A549 (cell line): ENCODE measurements around the gene APOL5. TPM values are rescaled to one million over a fixed set of nuclear protein-coding genes. Genes with fewer than 3 reads are reported as not detected.

Experiments used
- ATAC-seq, 2 experiments: fragments of 200-7000 bp in 1 of 2; fragments of >200 bp in 1 of 2; cut with Nextera tagmentation in 1 of 2; cut with Tn5 transposase in 1 of 2; 3 replicates each; pipeline versions ENCODE4 v1.8.0 to v1.9.1; 2018 to 2020; ENCODE audit warnings: mild to moderate bottlenecking in 1 of 2, moderate library complexity in 1 of 2
- CTCF ChIA-PET: fragments of 300-600 bp; sonication (Branson Sonifier 250); formaldehyde crosslinking; extraction: SDS; loops from one replicate; lab custom pipeline; 2021; ENCODE audit warnings: antibody characterized with exemption, inconsistent platforms; lab: Yijun Ruan, JAX
- POLR2A ChIA-PET: fragments of 350-600 bp; formaldehyde crosslinking; extraction: SDS; loops from one replicate; lab custom pipeline; 2021; ENCODE audit warnings: antibody characterized with exemption, inconsistent platforms; lab: Yijun Ruan, JAX
- DNase-seq, 2 experiments: peaks; one replicate each; pipeline versions ENCODE4 v3.0.0 to v3.0.0-alpha.2; 2011 to 2016; ENCODE audit warnings: low read depth in 1 of 2, low spot score in 1 of 2
- FAIRE-seq: peaks from 2 replicates; lab custom pipeline; 2011; peaks lifted over from hg19 to GRCh38; lab: Jason Lieb, UNC
- H3K27ac ChIP-seq, 2 experiments: fragments of >200 bp; sonication (Bioruptor Twin); formaldehyde crosslinking; 3 replicates each; pipeline ENCODE4 v1.5.1; 2016 to 2017
- H3K4me1 ChIP-seq: fragments of >200 bp; sonication (Bioruptor Twin); formaldehyde crosslinking; 3 replicates; pipeline ENCODE4 v1.6.1; 2016
- H3K4me2 ChIP-seq: fragments of >200 bp; sonication (Bioruptor Twin); formaldehyde crosslinking; 3 replicates; pipeline ENCODE4 v1.6.1; 2016
- H3K4me3 ChIP-seq: fragments of >200 bp; sonication (Bioruptor Twin); formaldehyde crosslinking; 3 replicates; pipeline ENCODE4 v1.5.1; 2016
- H3K9me3 ChIP-seq: fragments of >200 bp; sonication (Bioruptor Twin); formaldehyde crosslinking; 3 replicates; pipeline ENCODE4 v1.6.1; 2016
- BHLHE40 ChIP-seq: IDR thresholded peaks from 2 replicates; pipeline ENCODE4 v1.6.1; 2012; ENCODE audit warnings: low read depth, low read length, inconsistent platforms
- CBX2 ChIP-seq: fragments of 200-600 bp; sonication (generic); IDR thresholded peaks from 2 replicates; pipeline ENCODE4 v1.6.1; 2016; ENCODE audit warnings: low read depth, mild to moderate bottlenecking, borderline replicate concordance
- CBX8 ChIP-seq: fragments of 200-600 bp; sonication (generic); IDR thresholded peaks from 2 replicates; pipeline ENCODE4 v1.6.1; 2016
- CHD2 ChIP-seq: fragments of 150-350 bp; IDR thresholded peaks from 2 replicates; pipeline ENCODE4 v1.6.1; 2014; ENCODE audit warnings: low read length; ENCODE audit not compliant: partially characterized antibody
- CTCF ChIP-seq: fragments of >200 bp; sonication (Bioruptor Twin); formaldehyde crosslinking; IDR thresholded peaks from 3 replicates; pipeline ENCODE4 v1.5.1; 2016
- ELK1 ChIP-seq: fragments of 150-350 bp; IDR thresholded peaks from 2 replicates; pipeline ENCODE4 v1.6.1; 2014; ENCODE audit warnings: low read depth, mild to moderate bottlenecking, low read length
- ESRRA ChIP-seq: fragments of 150-350 bp; IDR thresholded peaks from 2 replicates; pipeline ENCODE4 v1.6.1; 2014; ENCODE audit warnings: mild to moderate bottlenecking, low read length, borderline replicate concordance
- FOSB ChIP-seq: fragments of 250-450 bp; sonication (Bioruptor Pico); IDR thresholded peaks from 2 replicates; pipeline ENCODE4 v1.5.0; 2020; ENCODE audit warnings: mild to moderate bottlenecking, moderate library complexity
- FOXS1 ChIP-seq: fragments of 250-450 bp; sonication (Bioruptor Pico); IDR thresholded peaks from 2 replicates; pipeline ENCODE4 v1.5.0; 2020; ENCODE audit warnings: mild to moderate bottlenecking, moderate library complexity
- GATA3 ChIP-seq: IDR thresholded peaks from 2 replicates; pipeline ENCODE4 v1.6.1; 2012; ENCODE audit warnings: borderline replicate concordance
- HES2 ChIP-seq: fragments of >200 bp; sonication (Bioruptor Twin); formaldehyde crosslinking; IDR thresholded peaks from 2 replicates; pipeline ENCODE4 v1.6.1; 2016
- HEYL ChIP-seq: fragments of 250-450 bp; sonication (Bioruptor Pico); IDR thresholded peaks from 2 replicates; pipeline ENCODE4 v1.8.0; 2021; ENCODE audit warnings: mild to moderate bottlenecking, moderate library complexity
- HMGXB4 ChIP-seq: fragments of 250-450 bp; sonication (Bioruptor Pico); IDR thresholded peaks from 2 replicates; pipeline ENCODE4 v1.5.0; 2021; ENCODE audit warnings: mild to moderate bottlenecking, moderate library complexity, borderline replicate concordance
- JUNB ChIP-seq: fragments of >200 bp; sonication (Bioruptor Twin); formaldehyde crosslinking; IDR thresholded peaks from 2 replicates; pipeline ENCODE4 v1.6.1; 2016
- MAFK ChIP-seq: fragments of 450-650 bp; IDR thresholded peaks from 2 replicates; pipeline ENCODE4 v1.6.1; 2014; ENCODE audit not compliant: partially characterized antibody
- MYC ChIP-seq: IDR thresholded peaks from 2 replicates; pipeline ENCODE4 v1.6.1; 2012; ENCODE audit warnings: mild to moderate bottlenecking, inconsistent platforms, low read length, improper control_type of control experiment, borderline replicate concordance
- NR3C1 ChIP-seq: fragments of >200 bp; sonication (Bioruptor Twin); formaldehyde crosslinking; IDR thresholded peaks from 3 replicates; pipeline ENCODE4 v1.6.1; 2017
- PHF8 ChIP-seq: fragments of 200-600 bp; sonication (generic); IDR thresholded peaks from 2 replicates; pipeline ENCODE4 v1.6.1; 2016; ENCODE audit warnings: low read depth, mild to moderate bottlenecking, antibody characterized with exemption, moderate library complexity, borderline replicate concordance
- REST ChIP-seq: fragments of 200-600 bp; sonication (generic); IDR thresholded peaks from 2 replicates; pipeline ENCODE4 v1.6.1; 2016; ENCODE audit warnings: antibody characterized with exemption, mild to moderate bottlenecking, moderate library complexity
- ZSCAN20 ChIP-seq: fragments of 250-450 bp; sonication (Bioruptor Pico); IDR thresholded peaks from 2 replicates; pipeline ENCODE4 v1.8.0; 2022; ENCODE audit warnings: mild to moderate bottlenecking, moderate library complexity
- WGBS: methylation state at CpG from one replicate; pipeline ENCODE4 v1.1.6; 2017; ENCODE audit errors: missing lambda C conversion rate; 5-methylcytosine and 5-hydroxymethylcytosine counted together
- polyA plus RNA-seq, 4 experiments: library from polyadenylated mRNA; depleted of rRNA in 3 of 4; stranded (reverse); fragments of >200 nt; fragmentation: RNase III in 1 of 4; extraction: RNeasy Plus Mini Kit Qiagen cat#74134 plus additional on column Dnase treatment in 1 of 4; gene quantifications; 2 replicates in 3 of 4; 3 replicates in 1 of 4; pipeline ENCODE4 v1.2.3, GENCODE V29; 2011 to 2017
- TF ChIP-seq, protein P1 (sequence below): fragments of >200 bp; sonication (Bioruptor Twin); formaldehyde crosslinking; IDR thresholded peaks from 3 replicates; pipeline ENCODE4 v1.6.1; 2016

The APOL5 gene
- polyA plus RNA-seq, 2 of the 4 experiments (the other 2 are of a cell fraction) = not detected

DNA sequence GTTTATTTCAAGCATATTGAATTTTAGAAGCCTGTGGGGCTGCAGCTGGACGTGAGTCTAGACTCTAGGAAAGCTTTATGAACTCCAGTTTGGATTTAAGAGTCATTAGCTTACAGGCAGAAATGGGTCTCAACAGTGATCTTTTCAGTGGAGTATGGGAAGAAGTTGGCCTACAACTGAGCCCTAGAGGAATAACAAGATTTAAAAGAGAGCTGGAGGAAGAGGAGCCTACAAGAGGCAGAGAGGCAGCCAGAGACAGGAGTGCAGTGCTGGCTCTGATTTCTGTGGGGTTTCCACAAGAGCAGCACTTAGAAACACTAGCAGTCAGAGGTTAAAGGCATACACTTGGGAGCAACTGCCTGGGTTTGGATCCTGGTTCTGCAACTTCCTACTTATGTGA, 17.9 kb downstream of the APOL5 start:
- no peak overlapping the region for H3K27ac ChIP-seq
- H3K9me3 ChIP-seq = no peaks in the 10 kb centered on the region
- no peaks in the 10 kb centered on the region for H3K4me1 ChIP-seq
- 91% methylated on average over 1 of the region's 1 CpG for WGBS
- no peak for ATAC-seq
- no peak for DNase-seq
- no peak overlapping the region for H3K4me3 ChIP-seq
- TF ChIP-seq HES2 = no peak
- no peak for TF ChIP-seq MAFK
- no peak for TF ChIP-seq GATA3
- no peak for TF ChIP-seq CHD2
- TF ChIP-seq CBX8 = no peak
- no peak for TF ChIP-seq MYC
- no peak for TF ChIP-seq CBX2
- TF ChIP-seq ELK1 = no peak
- ChIA-PET CTCF (interaction anchor here (1.4 kb wide), 1 partner anchor 9 kb away, joined by 3 read pairs; no protein-coding TSS in a partner anchor), POLR2A (no interaction called here)
- no peak for FAIRE-seq
- H3K4me2 ChIP-seq = no peak overlapping the region

- H3K27ac ChIP-seq = no peak overlapping the region
- no peak overlapping the region for H3K4me3 ChIP-seq
- no peak overlapping the region for H3K4me2 ChIP-seq
- 100% methylated on average over 3 of the region's 5 CpGs for WGBS
- no peak for ATAC-seq
- no peaks in the 10 kb centered on the region for H3K9me3 ChIP-seq
- TF ChIP-seq BHLHE40 (no peak), ESRRA (no peak), ZSCAN20 (CRISPR knock-in tag) (no peak), NR3C1 (no peak), ELK1 (no peak), CTCF (no peak), PHF8 (no peak), FOSB (CRISPR knock-in tag) (no peak), CHD2 (no peak), HMGXB4 (CRISPR knock-in tag) (no peak), REST (no peak), HEYL (CRISPR knock-in tag) (no peak), FOXS1 (CRISPR knock-in tag) (no peak), JUNB (no peak)
- TF ChIP-seq, protein P1, sequence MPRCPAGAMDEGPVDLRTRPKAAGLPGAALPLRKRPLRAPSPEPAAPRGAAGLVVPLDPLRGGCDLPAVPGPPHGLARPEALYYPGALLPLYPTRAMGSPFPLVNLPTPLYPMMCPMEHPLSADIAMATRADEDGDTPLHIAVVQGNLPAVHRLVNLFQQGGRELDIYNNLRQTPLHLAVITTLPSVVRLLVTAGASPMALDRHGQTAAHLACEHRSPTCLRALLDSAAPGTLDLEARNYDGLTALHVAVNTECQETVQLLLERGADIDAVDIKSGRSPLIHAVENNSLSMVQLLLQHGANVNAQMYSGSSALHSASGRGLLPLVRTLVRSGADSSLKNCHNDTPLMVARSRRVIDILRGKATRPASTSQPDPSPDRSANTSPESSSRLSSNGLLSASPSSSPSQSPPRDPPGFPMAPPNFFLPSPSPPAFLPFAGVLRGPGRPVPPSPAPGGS = no peak
- H3K4me1 ChIP-seq = no peaks in the 10 kb centered on the region
- no peak for FAIRE-seq
- ChIA-PET CTCF (interaction anchor here (1.4 kb wide), 1 partner anchor 10 kb away, joined by 3 read pairs; no protein-coding TSS in a partner anchor), POLR2A (no interaction called here)
- DNase-seq = no peak
Observed at GRCh38 chr22:35736166-35736565, 18.5 kb downstream of the APOL5 start.
